NCI-H1092 treated with DMSO at 0.1 percent for 48 hours (cell line): ENCODE results near the gene FUT8.
"Not testable (repeated sequence)": the region's sequence is repeated elsewhere in the genome, so short reads cannot be mapped to it uniquely, and the experiment has no call there.

Experiments used
- DNase-seq: peaks from one replicate; lab custom pipeline; 2025; lab: John Stamatoyannopoulos, UW

The FUT8 gene

GRCh38 chr14:65453807-65454480 is 41.4 kb downstream of the FUT8 start:
- no peak for DNase-seq

GRCh38 chr14:65456247-65456646 is 43.7 kb downstream of the FUT8 start:
- DNase-seq = no peak

- DNase-seq = no peak
Measured at GRCh38 chr14:65461730-65462129, 49.2 kb downstream of the FUT8 start.

GRCh38 chr14:65462411-65462810 is 49.9 kb downstream of the FUT8 start:
- no peak for DNase-seq

- DNase-seq = no peak
Measured at GRCh38 chr14:65465584-65465983, 53.1 kb downstream of the FUT8 start.

- DNase-seq = not testable (repeated sequence)
Measured at GRCh38 chr14:65467926-65468325, 55.4 kb downstream of the FUT8 start.

GRCh38 chr14:65469903-65470302 is 57.4 kb downstream of the FUT8 start:
- no peak for DNase-seq

- no peak for DNase-seq
Measured at GRCh38 chr14:65470404-65470880, 57.9 kb downstream of the FUT8 start.

GRCh38 chr14:65471038-65471878 is 58.7 kb downstream of the FUT8 start:
- DNase-seq = no peak

- DNase-seq = no peak
Measured at GRCh38 chr14:65472189-65472588, 59.7 kb downstream of the FUT8 start.

- DNase-seq = no peak
Measured at GRCh38 chr14:65476273-65476941, 63.9 kb downstream of the FUT8 start.

- no peak for DNase-seq
Measured at GRCh38 chr14:65476942-65477318, 64.4 kb downstream of the FUT8 start.

GRCh38 chr14:65478017-65478416 is 65.5 kb downstream of the FUT8 start:
- no peak for DNase-seq

- DNase-seq = no peak
Measured at GRCh38 chr14:65478596-65478995, 66.1 kb downstream of the FUT8 start.

- no peak for DNase-seq
Measured at GRCh38 chr14:65479386-65479785, 66.9 kb downstream of the FUT8 start.

- no peak for DNase-seq
Measured at GRCh38 chr14:65482757-65483438, 70.4 kb downstream of the FUT8 start.

GRCh38 chr14:65483647-65484046 is 71.1 kb downstream of the FUT8 start:
- DNase-seq = no peak

GRCh38 chr14:65485516-65485915 is 73.0 kb downstream of the FUT8 start:
- no peak for DNase-seq

- no peak for DNase-seq
Measured at GRCh38 chr14:65486863-65487262, 74.3 kb downstream of the FUT8 start.

- DNase-seq = no peak
Measured at GRCh38 chr14:65487783-65488494, 75.4 kb downstream of the FUT8 start.

- DNase-seq = no peak
Measured at GRCh38 chr14:65491274-65491673, 78.7 kb downstream of the FUT8 start.

- DNase-seq = no peak
Measured at GRCh38 chr14:65492266-65492665, 79.7 kb downstream of the FUT8 start.
